Fibroblast of lung (primary cell): ENCODE measurements around the gene TUBB3. TPM values are rescaled to one million over a fixed set of nuclear protein-coding genes. Genes with fewer than 3 reads are reported as not detected.

Source experiments
- DNase-seq, 2 donors: peaks; one replicate each; pipeline versions ENCODE4 v3.0.0 to v3.0.0-alpha.2; 2010; ENCODE audit warnings: low read depth in 2 of 2
- H2AFZ ChIP-seq: 2 replicates; pipeline ENCODE4 v1.5.1; 2012; ENCODE audit warnings: low read length, control low read depth, inconsistent platforms
- H3K27ac ChIP-seq: 2 replicates; pipeline ENCODE4 v1.5.1; 2011; ENCODE audit warnings: low read length, control low read depth; ENCODE audit not compliant: insufficient read depth
- H3K27me3 ChIP-seq: 2 replicates; pipeline ENCODE4 v1.5.1; 2011; ENCODE audit warnings: mild to moderate bottlenecking, low read length; ENCODE audit not compliant: control insufficient read depth, insufficient read depth
- H3K36me3 ChIP-seq: 2 replicates; pipeline ENCODE4 v1.5.1; 2011; ENCODE audit warnings: low read length; ENCODE audit not compliant: control insufficient read depth, insufficient read depth
- H3K4me1 ChIP-seq: 2 replicates; pipeline ENCODE4 v1.5.1; 2011; ENCODE audit warnings: low read length; ENCODE audit not compliant: control insufficient read depth, insufficient read depth; ENCODE audit errors: extremely low read depth
- H3K4me2 ChIP-seq: 2 replicates; pipeline ENCODE4 v1.5.1; 2011; ENCODE audit warnings: low read length, control low read depth; ENCODE audit not compliant: insufficient read depth; ENCODE audit errors: extremely low read depth
- H3K4me3 ChIP-seq, 4 experiments: fragments of 200-600 bp in 1 of 4; sonication (generic) in 1 of 4; replicated peaks in 1 of 4; 2 replicates each; pipeline ENCODE4 v1.5.1; 2011 to 2016; ENCODE audit warnings: low read length in 4 of 4, low read depth in 3 of 4, mild to moderate bottlenecking in 3 of 4, control low read depth in 2 of 4, inconsistent platforms in 1 of 4, mixed read lengths in 1 of 4; ENCODE audit not compliant: insufficient read depth in 1 of 4; ENCODE audit errors: control extremely low read depth in 1 of 4
- H3K79me2 ChIP-seq: 2 replicates; pipeline ENCODE4 v1.5.1; 2012; ENCODE audit warnings: mild to moderate bottlenecking, low read length, inconsistent platforms; ENCODE audit not compliant: control insufficient read depth, insufficient read depth
- H3K9ac ChIP-seq: 2 replicates; pipeline ENCODE4 v1.5.1; 2011; ENCODE audit warnings: mild to moderate bottlenecking, low read length, control low read depth; ENCODE audit not compliant: insufficient read depth
- H3K9me3 ChIP-seq: 2 replicates; pipeline ENCODE4 v1.5.1; 2012; ENCODE audit warnings: low read depth, low read length; ENCODE audit not compliant: control insufficient read depth, insufficient read depth
- H4K20me1 ChIP-seq: 2 replicates; pipeline ENCODE4 v1.5.1; 2011; ENCODE audit warnings: low read length; ENCODE audit not compliant: control insufficient read depth, insufficient read depth; ENCODE audit errors: extremely low read depth
- EZH2 ChIP-seq: IDR thresholded peaks from 2 replicates; pipeline ENCODE4 v1.5.1; 2012; ENCODE audit warnings: low read length, control low read depth, mild to moderate bottlenecking; ENCODE audit errors: missing control alignments
- polyA plus RNA-seq, 2 donors: library from polyadenylated mRNA; depleted of rRNA in 1 of 2; stranded (reverse) in 1 of 2; unstranded in 1 of 2; fragments of >200 nt; gene quantifications; 2 replicates each; pipeline ENCODE4 v1.2.1, GENCODE V29; 2011 to 2012; ENCODE audit warnings: missing spikeins in 1 of 2
- total RNA-seq: library from RNA; depleted of rRNA; stranded (reverse); fragments of >200 nt; gene quantifications from 2 replicates; pipeline ENCODE4 v1.2.1, GENCODE V29; 2014
- TF ChIP-seq, protein P1 (sequence below), 2 donors: IDR thresholded peaks in 1 of 2; conservative IDR thresholded peaks in 1 of 2; 1 replicate in 1 of 2; 2 replicates in 1 of 2; pipeline ENCODE4 v1.5.1; 2011 to 2012; ENCODE audit warnings: low read length in 2 of 2, control low read depth in 1 of 2, inconsistent platforms in 1 of 2, low read depth in 1 of 2, mild to moderate bottlenecking in 1 of 2

TUBB3 gene
- total and polyA plus RNA-seq, 2 donors (not counting 1 experiment from before 2014, with no cell fraction given): 134 to 294 TPM

DNA sequence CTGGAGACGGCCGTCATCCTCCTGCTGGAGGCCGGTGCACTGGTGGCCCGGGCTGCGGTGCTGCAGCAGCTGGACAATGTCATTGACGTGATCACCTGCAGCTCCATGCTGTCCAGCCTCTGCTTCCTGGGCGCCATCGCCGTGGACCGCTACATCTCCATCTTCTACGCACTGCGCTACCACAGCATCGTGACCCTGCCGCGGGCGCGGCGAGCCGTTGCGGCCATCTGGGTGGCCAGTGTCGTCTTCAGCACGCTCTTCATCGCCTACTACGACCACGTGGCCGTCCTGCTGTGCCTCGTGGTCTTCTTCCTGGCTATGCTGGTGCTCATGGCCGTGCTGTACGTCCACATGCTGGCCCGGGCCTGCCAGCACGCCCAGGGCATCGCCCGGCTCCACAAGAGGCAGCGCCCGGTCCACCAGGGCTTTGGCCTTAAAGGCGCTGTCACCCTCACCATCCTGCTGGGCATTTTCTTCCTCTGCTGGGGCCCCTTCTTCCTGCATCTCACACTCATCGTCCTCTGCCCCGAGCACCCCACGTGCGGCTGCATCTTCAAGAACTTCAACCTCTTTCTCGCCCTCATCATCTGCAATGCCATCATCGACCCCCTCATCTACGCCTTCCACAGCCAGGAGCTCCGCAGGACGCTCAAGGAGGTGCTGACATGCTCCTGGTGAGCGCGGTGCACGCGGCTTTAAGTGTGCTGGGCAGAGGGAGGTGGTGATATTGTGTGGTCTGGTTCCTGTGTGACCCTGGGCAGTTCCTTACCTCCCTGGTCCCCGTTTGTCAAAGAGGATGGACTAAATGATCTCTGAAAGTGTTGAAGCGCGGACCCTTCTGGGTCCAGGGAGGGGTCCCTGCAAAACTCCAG, 3.4 kb upstream of the TUBB3 start:
- H3K27me3 ChIP-seq: no peaks in the 10 kb centered on the region
- H3K4me1 ChIP-seq: peaks cover 24% of the 10 kb centered on the region
- peaks cover 1% of the 10 kb centered on the region for H3K36me3 ChIP-seq
- no peak overlapping the region for H3K4me3 ChIP-seq
- H4K20me1 ChIP-seq: no peaks in the 10 kb centered on the region
- peaks cover 15% of the 10 kb centered on the region for H3K79me2 ChIP-seq
- TF ChIP-seq EZH2: no peak
- TF ChIP-seq, protein P1, sequence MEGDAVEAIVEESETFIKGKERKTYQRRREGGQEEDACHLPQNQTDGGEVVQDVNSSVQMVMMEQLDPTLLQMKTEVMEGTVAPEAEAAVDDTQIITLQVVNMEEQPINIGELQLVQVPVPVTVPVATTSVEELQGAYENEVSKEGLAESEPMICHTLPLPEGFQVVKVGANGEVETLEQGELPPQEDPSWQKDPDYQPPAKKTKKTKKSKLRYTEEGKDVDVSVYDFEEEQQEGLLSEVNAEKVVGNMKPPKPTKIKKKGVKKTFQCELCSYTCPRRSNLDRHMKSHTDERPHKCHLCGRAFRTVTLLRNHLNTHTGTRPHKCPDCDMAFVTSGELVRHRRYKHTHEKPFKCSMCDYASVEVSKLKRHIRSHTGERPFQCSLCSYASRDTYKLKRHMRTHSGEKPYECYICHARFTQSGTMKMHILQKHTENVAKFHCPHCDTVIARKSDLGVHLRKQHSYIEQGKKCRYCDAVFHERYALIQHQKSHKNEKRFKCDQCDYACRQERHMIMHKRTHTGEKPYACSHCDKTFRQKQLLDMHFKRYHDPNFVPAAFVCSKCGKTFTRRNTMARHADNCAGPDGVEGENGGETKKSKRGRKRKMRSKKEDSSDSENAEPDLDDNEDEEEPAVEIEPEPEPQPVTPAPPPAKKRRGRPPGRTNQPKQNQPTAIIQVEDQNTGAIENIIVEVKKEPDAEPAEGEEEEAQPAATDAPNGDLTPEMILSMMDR (conservative IDR thresholded peaks at IDR 0.05 in 1 of 2, IDR thresholded peaks at IDR 0.05 in 1 of 2; ENCODE audit: low read depth in 1 of 2, low read length in 2 of 2): no peak
- no peak overlapping the region for H3K9ac ChIP-seq
- no peak overlapping the region for H3K4me2 ChIP-seq
- H3K9me3 ChIP-seq: no peaks in the 10 kb centered on the region
- H3K27ac ChIP-seq: no peak overlapping the region
- no peak for DNase-seq
- H2AFZ ChIP-seq: no peak overlapping the region

- Histone ChIP-seq H3K36me3 (no peaks in the 10 kb centered on the region), H3K27me3 (no peaks in the 10 kb centered on the region), H4K20me1 (no peaks in the 10 kb centered on the region), H2AFZ (no peak overlapping the region), H3K9me3 (no peaks in the 10 kb centered on the region), H3K4me2 (peak overlapping the region; percentile 37), H3K4me3 (peak overlapping the region in 1 of 4 experiments; percentile 94), H3K4me1 (peaks cover 26% of the 10 kb centered on the region), H3K79me2 (peaks cover 24% of the 10 kb centered on the region), H3K27ac (peak overlapping the region; percentile 99), H3K9ac (no peak overlapping the region)
- peak in 1 of 2 donors; percentile 72 for DNase-seq
- TF ChIP-seq EZH2: no peak
- TF ChIP-seq, protein P1 (conservative IDR thresholded peaks at IDR 0.05 in 1 of 2, IDR thresholded peaks at IDR 0.05 in 1 of 2; ENCODE audit: low read depth in 1 of 2, low read length in 2 of 2): no peak
These were observed 2.4 kb upstream of the TUBB3 start for GRCh38 chr16:89920723-89921122.

GRCh38 chr16:89921131-89921701, 1.9 kb upstream of the TUBB3 start:
- H3K4me3 ChIP-seq: peak overlapping the region in 1 of 4 experiments; percentile 94

More at GRCh38 chr16:89921131-89921701, 1.9 kb upstream of the TUBB3 start:
- peak overlapping the region; percentile 99 for H3K27ac ChIP-seq
- H3K27me3 ChIP-seq: no peaks in the 10 kb centered on the region
- H3K79me2 ChIP-seq: peaks cover 25% of the 10 kb centered on the region
- DNase-seq: no peak
- TF ChIP-seq, protein P1 (conservative IDR thresholded peaks at IDR 0.05 in 1 of 2, IDR thresholded peaks at IDR 0.05 in 1 of 2; ENCODE audit: low read depth in 1 of 2, low read length in 2 of 2): no peak
- TF ChIP-seq EZH2: no peak
- no peaks in the 10 kb centered on the region for H4K20me1 ChIP-seq
- no peaks in the 10 kb centered on the region for H3K9me3 ChIP-seq
- H3K9ac ChIP-seq: peak overlapping the region; percentile 56
- H3K4me2 ChIP-seq: peak overlapping the region; percentile 100
- peaks cover 26% of the 10 kb centered on the region for H3K4me1 ChIP-seq
- H3K36me3 ChIP-seq: no peaks in the 10 kb centered on the region
- no peak overlapping the region for H2AFZ ChIP-seq
